GM21515 (cell line): Measurements from ENCODE around the gene PHF21B.

Source experiments
- ATAC-seq: cut with Tn5 transposase; IDR thresholded peaks from one replicate; pipeline ENCODE4 v1.9.1; 2021; ENCODE audit not compliant: unreplicated experiment

The PHF21B gene

GRCh38 chr22:44938886-44939285, 70.9 kb downstream of the PHF21B start:
- no peak for ATAC-seq

- ATAC-seq = no peak
These were observed 72.6 kb downstream of the PHF21B start for GRCh38 chr22:44937216-44937615.

- ATAC-seq = no peak
These were observed 73.6 kb downstream of the PHF21B start for GRCh38 chr22:44936201-44936600.

- ATAC-seq = no peak
These were observed 74.1 kb downstream of the PHF21B start for GRCh38 chr22:44935724-44936123.

GRCh38 chr22:44934454-44934735, 75.4 kb downstream of the PHF21B start:
- ATAC-seq = no peak

- no peak for ATAC-seq
These were observed 75.9 kb downstream of the PHF21B start for GRCh38 chr22:44933666-44934453.

- ATAC-seq = no peak
These were observed 77.3 kb downstream of the PHF21B start for GRCh38 chr22:44932493-44932892.

- ATAC-seq = no peak
These were observed 78.0 kb downstream of the PHF21B start for GRCh38 chr22:44931766-44932165.

GRCh38 chr22:44931077-44931540, 78.7 kb downstream of the PHF21B start:
- ATAC-seq = no peak

- ATAC-seq = no peak
These were observed 79.1 kb downstream of the PHF21B start for GRCh38 chr22:44930711-44931035.

- ATAC-seq = no peak
These were observed 79.6 kb downstream of the PHF21B start for GRCh38 chr22:44930016-44930710.

- no peak for ATAC-seq
These were observed 80.3 kb downstream of the PHF21B start for GRCh38 chr22:44929359-44930015.

- no peak for ATAC-seq
These were observed 81.0 kb downstream of the PHF21B start for GRCh38 chr22:44928711-44929358.

- ATAC-seq = no peak
These were observed 81.7 kb downstream of the PHF21B start for GRCh38 chr22:44928136-44928463.

- ATAC-seq = no peak
These were observed 82.2 kb downstream of the PHF21B start for GRCh38 chr22:44927463-44928135.

GRCh38 chr22:44926491-44927415, 83.1 kb downstream of the PHF21B start:
- no peak for ATAC-seq

- ATAC-seq = no peak
These were observed 83.7 kb downstream of the PHF21B start for GRCh38 chr22:44926124-44926475.

- no peak for ATAC-seq
These were observed 84.2 kb downstream of the PHF21B start for GRCh38 chr22:44925465-44926123.

GRCh38 chr22:44924710-44925109, 85.1 kb downstream of the PHF21B start:
- no peak for ATAC-seq

GRCh38 chr22:44924098-44924497, 85.7 kb downstream of the PHF21B start:
- ATAC-seq = no peak
